K562 (cell line): Measurements from ENCODE around the gene ZNF200. TPM values are rescaled to one million over a fixed set of nuclear protein-coding genes. Genes with fewer than 3 reads are reported as not detected.

Experiments
- FOXP1 ChIP-seq: sonication (generic); formaldehyde crosslinking; IDR thresholded peaks from 2 replicates; pipeline ENCODE4 v1.8.0; 2022; ENCODE audit warnings: mild to moderate bottlenecking, missing genetic modification reagents
- ID3 ChIP-seq, 2 experiments: fragments of 250-450 bp in 1 of 2; fragments of 450-650 bp in 1 of 2; sonication (Bioruptor Pico) in 1 of 2; IDR thresholded peaks; 2 replicates each; pipeline versions ENCODE4 v1.6.1 to v1.8.0; 2016 to 2021; ENCODE audit warnings: mild to moderate bottlenecking in 2 of 2, moderate library complexity in 2 of 2, missing compliant biosample characterization in 1 of 2, missing genetic modification characterization in 1 of 2
- RERE ChIP-seq: sonication (generic); formaldehyde crosslinking; IDR thresholded peaks from 2 replicates; pipeline ENCODE4 v1.8.0; 2023; ENCODE audit warnings: missing genetic modification reagents, mild to moderate bottlenecking, borderline replicate concordance
- SOX6 ChIP-seq: fragments of 450-650 bp; IDR thresholded peaks from 2 replicates; pipeline ENCODE4 v1.6.1; 2014; ENCODE audit warnings: mild to moderate bottlenecking
- SP1 ChIP-seq: sonication (generic); formaldehyde crosslinking; IDR thresholded peaks from 2 replicates; pipeline ENCODE4 v1.8.1; 2022; ENCODE audit warnings: mild to moderate bottlenecking, missing genetic modification reagents
- TAF7 ChIP-seq: fragments of 450-650 bp; IDR thresholded peaks from 2 replicates; pipeline ENCODE4 v1.6.1; 2016; ENCODE audit warnings: missing genetic modification characterization, missing compliant biosample characterization
- TGIF2 ChIP-seq: sonication (generic); formaldehyde crosslinking; IDR thresholded peaks from 2 replicates; pipeline ENCODE4 v1.8.1; 2022; ENCODE audit warnings: mild to moderate bottlenecking, missing genetic modification reagents, moderate library complexity
- ZFP36 ChIP-seq: fragments of 150-350 bp; IDR thresholded peaks from 2 replicates; pipeline ENCODE4 v1.6.1; 2018; ENCODE audit warnings: low read length, low read depth; ENCODE audit not compliant: partially characterized antibody
- polyA plus RNA-seq, 8 experiments: library from polyadenylated mRNA; depleted of rRNA in 4 of 8; stranded (reverse) in 5 of 8; unstranded in 3 of 8; fragments of >200 nt; fragmentation: Nextera tagmentation in 2 of 8; fragmentation: Illumina TruSeq in 1 of 8; extraction: Ambion mirVana in 2 of 8; extraction: Trizol in 1 of 8; gene quantifications; 2 replicates each; pipeline versions ENCODE4 v1.2.1 to v1.2.3, GENCODE V29; 2011 to 2014; ENCODE audit warnings: inconsistent platforms in 1 of 8, missing spikeins in 1 of 8
- total RNA-seq, 7 experiments: library from RNA; depleted of rRNA in 6 of 7; stranded (reverse); fragments of >200 nt in 6 of 7; fragmentation: Illumina TruSeq in 2 of 7; extraction: Trizol in 2 of 7; gene quantifications; 2 replicates each; pipeline versions ENCODE4 v1.2.1 to v1.2.3, GENCODE V29; 2011 to 2021; ENCODE audit warnings: low replicate concordance in 1 of 7
- TF ChIP-seq, protein P1 (sequence below): fragments of 450-650 bp; formaldehyde crosslinking; IDR thresholded peaks from 2 replicates; pipeline ENCODE4 v1.4.0; 2022; ENCODE audit warnings: missing genetic modification characterization
- TF ChIP-seq, protein P2 (sequence below): fragments of 450-650 bp; IDR thresholded peaks from 2 replicates; pipeline ENCODE4 v1.6.1; 2016; ENCODE audit warnings: low read depth

ZNF200 gene
- total and polyA plus RNA-seq, 9 of the 15 experiments (the other 6 are each of a cell fraction or from before 2014, with no cell fraction given) = 4.8 to 14.5 (median 9.2) TPM

DNA sequence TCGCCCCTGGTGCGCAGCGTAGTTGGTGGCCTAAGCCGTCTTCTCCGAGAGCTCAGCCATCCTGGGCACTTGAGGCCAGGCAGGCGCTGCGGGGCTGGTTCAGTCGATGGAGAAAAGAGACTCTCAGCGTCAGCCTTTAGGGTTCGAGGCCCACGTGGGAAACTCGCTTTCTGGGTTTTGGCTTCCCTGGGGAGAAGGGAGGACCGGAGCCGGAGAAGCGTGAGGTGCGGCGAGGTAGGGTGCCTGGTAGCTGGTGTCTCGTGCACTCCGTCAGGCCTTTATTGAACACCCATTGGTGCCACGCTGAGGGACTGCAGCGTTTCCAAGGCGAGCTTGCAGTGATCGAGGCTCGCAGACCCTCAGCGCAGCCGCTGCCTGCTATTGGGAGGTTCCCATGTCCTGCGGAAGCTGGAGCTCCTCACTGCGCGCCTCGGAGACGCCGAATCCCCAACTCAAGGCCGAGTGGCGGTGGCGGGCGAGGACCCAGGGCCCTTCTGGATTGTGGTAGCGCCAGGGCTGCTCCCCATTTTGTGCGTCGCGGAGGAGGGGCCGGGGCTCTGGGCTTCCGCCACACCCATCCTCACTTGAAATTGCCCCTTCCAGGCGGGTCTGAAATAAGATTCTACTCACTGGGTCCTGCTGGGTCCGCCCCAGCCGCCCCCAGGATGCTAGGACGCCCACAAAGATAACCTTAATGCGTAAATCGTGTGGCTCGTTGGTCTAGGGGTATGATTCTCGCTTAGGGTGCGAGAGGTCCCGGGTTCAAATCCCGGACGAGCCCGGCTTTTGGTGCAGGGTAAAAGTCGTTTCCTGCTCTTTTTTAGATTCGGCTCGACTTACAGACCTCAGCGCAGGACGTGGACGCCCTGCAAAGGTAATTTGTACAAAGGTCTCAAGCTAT lies 45.8 kb downstream of the ZNF200 start (continued):
- TF ChIP-seq RERE (CRISPR knock-in tag) = no peak
- no peak for TF ChIP-seq TGIF2 (CRISPR knock-in tag)
- TF ChIP-seq, protein P1, sequence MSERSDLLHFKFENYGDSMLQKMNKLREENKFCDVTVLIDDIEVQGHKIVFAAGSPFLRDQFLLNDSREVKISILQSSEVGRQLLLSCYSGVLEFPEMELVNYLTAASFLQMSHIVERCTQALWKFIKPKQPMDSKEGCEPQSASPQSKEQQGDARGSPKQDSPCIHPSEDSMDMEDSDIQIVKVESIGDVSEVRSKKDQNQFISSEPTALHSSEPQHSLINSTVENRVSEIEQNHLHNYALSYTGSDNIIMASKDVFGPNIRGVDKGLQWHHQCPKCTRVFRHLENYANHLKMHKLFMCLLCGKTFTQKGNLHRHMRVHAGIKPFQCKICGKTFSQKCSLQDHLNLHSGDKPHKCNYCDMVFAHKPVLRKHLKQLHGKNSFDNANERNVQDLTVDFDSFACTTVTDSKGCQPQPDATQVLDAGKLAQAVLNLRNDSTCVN = no peak
- TF ChIP-seq, protein P2, sequence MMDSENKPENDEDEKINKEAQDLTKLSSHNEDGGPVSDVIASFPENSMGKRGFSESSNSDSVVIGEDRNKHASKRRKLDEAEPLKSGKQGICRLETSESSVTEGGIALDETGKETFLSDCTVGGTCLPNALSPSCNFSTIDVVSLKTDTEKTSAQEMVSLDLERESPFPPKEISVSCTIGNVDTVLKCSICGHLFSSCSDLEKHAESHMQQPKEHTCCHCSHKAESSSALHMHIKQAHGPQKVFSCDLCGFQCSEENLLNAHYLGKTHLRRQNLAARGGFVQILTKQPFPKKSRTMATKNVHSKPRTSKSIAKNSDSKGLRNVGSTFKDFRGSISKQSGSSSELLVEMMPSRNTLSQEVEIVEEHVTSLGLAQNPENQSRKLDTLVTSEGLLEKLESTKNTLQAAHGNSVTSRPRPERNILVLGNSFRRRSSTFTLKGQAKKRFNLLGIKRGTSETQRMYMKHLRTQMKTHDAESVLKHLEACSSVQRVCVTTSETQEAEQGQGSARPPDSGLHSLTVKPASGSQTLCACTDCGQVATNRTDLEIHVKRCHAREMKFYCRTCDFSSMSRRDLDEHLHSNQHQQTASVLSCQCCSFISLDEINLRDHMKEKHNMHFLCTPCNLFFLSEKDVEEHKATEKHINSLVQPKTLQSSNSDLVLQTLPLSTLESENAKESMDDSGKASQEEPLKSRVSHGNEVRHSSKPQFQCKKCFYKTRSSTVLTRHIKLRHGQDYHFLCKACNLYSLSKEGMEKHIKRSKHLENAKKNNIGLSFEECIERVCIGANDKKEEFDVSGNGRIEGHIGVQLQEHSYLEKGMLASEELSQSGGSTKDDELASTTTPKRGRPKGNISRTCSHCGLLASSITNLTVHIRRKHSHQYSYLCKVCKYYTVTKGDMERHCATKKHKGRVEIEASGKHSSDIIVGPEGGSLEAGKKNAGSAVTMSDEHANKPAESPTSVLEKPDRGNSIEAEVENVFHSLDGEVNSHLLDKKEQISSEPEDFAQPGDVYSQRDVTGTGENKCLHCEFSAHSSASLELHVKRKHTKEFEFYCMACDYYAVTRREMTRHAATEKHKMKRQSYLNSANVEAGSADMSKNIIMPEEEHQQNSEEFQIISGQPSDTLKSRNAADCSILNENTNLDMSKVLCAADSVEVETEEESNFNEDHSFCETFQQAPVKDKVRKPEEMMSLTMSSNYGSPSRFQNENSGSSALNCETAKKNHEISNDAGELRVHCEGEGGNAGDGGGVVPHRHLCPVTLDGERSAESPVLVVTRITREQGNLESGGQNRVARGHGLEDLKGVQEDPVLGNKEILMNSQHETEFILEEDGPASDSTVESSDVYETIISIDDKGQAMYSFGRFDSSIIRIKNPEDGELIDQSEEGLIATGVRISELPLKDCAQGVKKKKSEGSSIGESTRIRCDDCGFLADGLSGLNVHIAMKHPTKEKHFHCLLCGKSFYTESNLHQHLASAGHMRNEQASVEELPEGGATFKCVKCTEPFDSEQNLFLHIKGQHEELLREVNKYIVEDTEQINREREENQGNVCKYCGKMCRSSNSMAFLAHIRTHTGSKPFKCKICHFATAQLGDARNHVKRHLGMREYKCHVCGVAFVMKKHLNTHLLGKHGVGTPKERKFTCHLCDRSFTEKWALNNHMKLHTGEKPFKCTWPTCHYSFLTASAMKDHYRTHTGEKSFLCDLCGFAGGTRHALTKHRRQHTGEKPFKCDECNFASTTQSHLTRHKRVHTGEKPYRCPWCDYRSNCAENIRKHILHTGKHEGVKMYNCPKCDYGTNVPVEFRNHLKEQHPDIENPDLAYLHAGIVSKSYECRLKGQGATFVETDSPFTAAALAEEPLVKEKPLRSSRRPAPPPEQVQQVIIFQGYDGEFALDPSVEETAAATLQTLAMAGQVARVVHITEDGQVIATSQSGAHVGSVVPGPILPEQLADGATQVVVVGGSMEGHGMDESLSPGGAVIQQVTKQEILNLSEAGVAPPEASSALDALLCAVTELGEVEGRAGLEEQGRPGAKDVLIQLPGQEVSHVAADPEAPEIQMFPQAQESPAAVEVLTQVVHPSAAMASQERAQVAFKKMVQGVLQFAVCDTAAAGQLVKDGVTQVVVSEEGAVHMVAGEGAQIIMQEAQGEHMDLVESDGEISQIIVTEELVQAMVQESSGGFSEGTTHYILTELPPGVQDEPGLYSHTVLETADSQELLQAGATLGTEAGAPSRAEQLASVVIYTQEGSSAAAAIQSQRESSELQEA = peak; percentile 56; the same call in 1 of the 2 replicates
- TF ChIP-seq ID3 (CRISPR knock-in tag; IDR thresholded peaks at IDR 0.05) = no peak
- no peak for TF ChIP-seq ID3 (tag; IDR thresholded peaks at IDR 0.05)
- TF ChIP-seq SOX6 = 0 out of 2 replicates have a peak, but pooled peaks have one; percentile 26
- peak; percentile 48; the same call in 1 of the 2 replicates for TF ChIP-seq SP1
- no peak for TF ChIP-seq ZFP36
- TF ChIP-seq TAF7 (tag) = no peak
- TF ChIP-seq FOXP1 (CRISPR knock-in tag) = peak; percentile 89
